Karpas-422 (cell line): Measurements from ENCODE around the gene ANO10. TPM values are rescaled to one million over a fixed set of nuclear protein-coding genes. Genes with fewer than 3 reads are reported as not detected.
A peak's percentile ranks its signal among the peaks of the same experiment; 100 is the strongest.

Experiments used
- DNase-seq: peaks from one replicate; pipeline ENCODE4 v3.0.0-alpha.2; 2015
- H2AFZ ChIP-seq: fragments of 200-600 bp; sonication (generic); 2 replicates; pipeline ENCODE4 v1.6.1; 2014; ENCODE audit warnings: antibody characterized with exemption, low read length, mixed read lengths
- H3K27ac ChIP-seq: fragments of 200-600 bp; sonication (generic); 2 replicates; pipeline ENCODE4 v1.5.1; 2014; ENCODE audit warnings: mild to moderate bottlenecking, low read length, moderate library complexity
- H3K27me3 ChIP-seq: fragments of 200-600 bp; sonication (generic); 2 replicates; pipeline ENCODE4 v1.6.1; 2014; ENCODE audit warnings: low read length, mixed read lengths
- H3K36me3 ChIP-seq: fragments of 200-600 bp; sonication (generic); 2 replicates; pipeline ENCODE4 v1.6.1; 2014; ENCODE audit warnings: low read length, mixed read lengths; ENCODE audit not compliant: insufficient read depth
- H3K4me1 ChIP-seq: fragments of 200-600 bp; sonication (generic); 2 replicates; pipeline ENCODE4 v1.6.1; 2014; ENCODE audit warnings: mild to moderate bottlenecking, low read length, mixed read lengths
- H3K4me2 ChIP-seq: fragments of 200-600 bp; sonication (generic); 2 replicates; pipeline ENCODE4 v1.6.1; 2014; ENCODE audit warnings: low read length, low read depth, mild to moderate bottlenecking; ENCODE audit not compliant: poor library complexity, severe bottlenecking
- H3K4me3 ChIP-seq: fragments of 200-600 bp; sonication (generic); 2 replicates; pipeline ENCODE4 v1.5.1; 2014; ENCODE audit warnings: mild to moderate bottlenecking, antibody characterized with exemption, low read length, mixed read lengths
- H3K79me2 ChIP-seq: fragments of 200-600 bp; sonication (generic); 2 replicates; pipeline ENCODE4 v1.6.1; 2014; ENCODE audit warnings: mild to moderate bottlenecking, low read length, mixed read lengths
- H3K9ac ChIP-seq: fragments of 200-600 bp; sonication (generic); 2 replicates; pipeline ENCODE4 v1.6.0; 2014; ENCODE audit warnings: low read length
- H3K9me2 ChIP-seq: fragments of 200-600 bp; sonication (generic), shearing (Covaris generic); replicated peaks from 2 replicates; pipeline ENCODE4 v1.6.0; 2014; ENCODE audit warnings: mild to moderate bottlenecking, low read length, moderate library complexity; ENCODE audit not compliant: insufficient read depth
- H3K9me3 ChIP-seq: fragments of 300-700, 200-600 bp; sonication (generic); 2 replicates; pipeline ENCODE4 v1.6.1; 2014; ENCODE audit warnings: low read length, mixed read lengths
- H4K20me1 ChIP-seq: fragments of 200-600 bp; sonication (generic); 2 replicates; pipeline ENCODE4 v1.6.1; 2014; ENCODE audit warnings: mild to moderate bottlenecking, antibody characterized with exemption, low read length, low read depth; ENCODE audit not compliant: insufficient read depth
- total RNA-seq: library from RNA; depleted of rRNA; stranded (reverse); fragments of >200 nt; shearing (Covaris generic); gene quantifications from 2 replicates; pipeline ENCODE4 v1.2.3, GENCODE V29; 2014; ENCODE audit warnings: low replicate concordance

Gene ANO10
- total RNA-seq, 1 experiment from 2014 or later: 3.2 TPM

DNA sequence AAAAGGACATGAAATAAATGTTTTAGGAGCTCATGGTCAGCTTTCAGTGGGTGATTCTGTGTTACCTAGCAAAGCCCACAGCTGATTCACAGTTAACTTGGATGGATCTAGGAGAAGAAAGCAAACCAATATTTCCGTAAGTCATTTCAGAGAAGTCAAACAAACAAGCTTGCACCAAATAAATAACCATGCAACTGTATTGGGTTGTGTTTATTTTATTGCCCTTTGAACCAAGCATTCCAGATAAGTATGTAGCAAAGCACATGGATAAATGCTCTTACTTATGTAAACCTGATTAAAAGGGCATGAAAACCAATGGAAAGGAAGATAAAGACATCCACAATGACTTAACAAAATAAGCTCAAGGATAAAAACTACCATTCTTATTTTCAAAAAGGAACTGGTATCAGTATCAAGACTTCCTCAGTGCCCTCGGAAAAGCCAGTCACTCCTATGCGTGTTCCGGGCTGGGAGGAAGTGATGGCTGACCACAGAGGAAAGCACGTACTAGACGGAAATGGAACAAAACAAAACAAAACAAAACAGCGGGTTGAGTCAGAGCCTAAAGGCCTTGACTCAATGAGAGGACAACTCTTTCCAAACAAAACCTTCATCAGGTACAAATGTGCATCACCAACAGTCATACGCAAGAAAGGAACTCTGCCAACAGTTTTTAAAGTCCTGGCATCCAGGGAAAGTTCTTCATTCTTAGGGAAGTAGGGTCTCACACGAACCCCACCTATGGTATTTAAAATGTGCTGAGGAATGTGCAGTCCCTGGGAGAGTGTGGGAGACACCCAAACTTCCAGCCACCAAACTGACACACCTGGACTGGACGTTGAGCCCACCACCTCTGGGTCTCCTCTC, 232.2 kb downstream of the ANO10 start:
- Histone ChIP-seq H3K9me3 (no peaks in the 10 kb centered on the region), H3K4me3 (no peak overlapping the region), H3K4me1 (no peaks in the 10 kb centered on the region), H3K9me2 (no peaks in the 10 kb centered on the region), H2AFZ (no peak overlapping the region), H3K36me3 (no peaks in the 10 kb centered on the region), H3K4me2 (no peak overlapping the region), H3K79me2 (no peaks in the 10 kb centered on the region), H3K27me3 (no peaks in the 10 kb centered on the region), H3K9ac (no peak overlapping the region), H3K27ac (no peak overlapping the region), H4K20me1 (no peaks in the 10 kb centered on the region)
- DNase-seq: no peak

GRCh38 chr3:43388915-43389314, 232.9 kb downstream of the ANO10 start:
- Histone ChIP-seq H3K9me3 (no peaks in the 10 kb centered on the region), H3K4me3 (no peak overlapping the region), H3K9me2 (no peaks in the 10 kb centered on the region), H3K36me3 (no peaks in the 10 kb centered on the region), H3K4me2 (no peak overlapping the region), H3K9ac (no peak overlapping the region), H3K27ac (no peak overlapping the region), H3K27me3 (no peaks in the 10 kb centered on the region), H2AFZ (no peak overlapping the region), H4K20me1 (no peaks in the 10 kb centered on the region), H3K4me1 (no peaks in the 10 kb centered on the region), H3K79me2 (no peaks in the 10 kb centered on the region)
- no peak for DNase-seq

- no peaks in the 10 kb centered on the region for H3K79me2 ChIP-seq
- no peaks in the 10 kb centered on the region for H3K27me3 ChIP-seq
- no peaks in the 10 kb centered on the region for H4K20me1 ChIP-seq
- H3K9me3 ChIP-seq: no peaks in the 10 kb centered on the region
- H3K9ac ChIP-seq: no peak overlapping the region
- no peaks in the 10 kb centered on the region for H3K4me1 ChIP-seq
- H3K4me3 ChIP-seq: no peak overlapping the region
- H3K4me2 ChIP-seq: no peak overlapping the region
- DNase-seq: no peak
- H3K36me3 ChIP-seq: no peaks in the 10 kb centered on the region
- H3K27ac ChIP-seq: no peak overlapping the region
- no peaks in the 10 kb centered on the region for H3K9me2 ChIP-seq
- H2AFZ ChIP-seq: no peak overlapping the region
These were observed 233.6 kb downstream of the ANO10 start for GRCh38 chr3:43388175-43388574.

DNA sequence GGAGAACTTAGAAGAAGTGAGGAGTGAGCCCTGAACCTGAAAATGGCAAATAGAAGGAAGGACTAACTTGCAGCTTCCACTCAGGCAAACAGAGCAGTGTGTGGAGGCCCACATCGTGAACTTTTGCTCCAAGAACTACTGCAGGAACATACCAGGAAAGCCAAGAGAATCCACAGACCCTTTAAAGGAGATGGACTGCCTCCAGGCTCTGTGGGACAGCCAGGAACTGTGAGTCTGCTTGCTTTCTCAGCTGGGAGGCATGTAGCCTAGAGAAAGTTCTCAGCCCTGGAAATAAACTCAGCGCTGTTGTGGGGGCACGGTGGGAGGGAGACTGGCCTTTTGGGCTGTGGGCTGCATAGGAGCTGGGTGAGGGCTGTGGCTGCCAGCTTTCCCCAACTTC, 242.5 kb downstream of the ANO10 start:
- no peak overlapping the region for H2AFZ ChIP-seq
- H3K9ac ChIP-seq: no peak overlapping the region
- H3K9me2 ChIP-seq: no peaks in the 10 kb centered on the region
- no peak overlapping the region for H3K4me2 ChIP-seq
- no peak overlapping the region for H3K27ac ChIP-seq
- no peak overlapping the region for H3K4me3 ChIP-seq
- H3K36me3 ChIP-seq: no peaks in the 10 kb centered on the region
- no peaks in the 10 kb centered on the region for H3K9me3 ChIP-seq
- H4K20me1 ChIP-seq: no peaks in the 10 kb centered on the region
- no peak for DNase-seq
- H3K4me1 ChIP-seq: no peaks in the 10 kb centered on the region
- no peaks in the 10 kb centered on the region for H3K27me3 ChIP-seq
- H3K79me2 ChIP-seq: no peaks in the 10 kb centered on the region

- Histone ChIP-seq H3K9me3 (no peaks in the 10 kb centered on the region), H3K36me3 (no peaks in the 10 kb centered on the region), H3K9me2 (no peaks in the 10 kb centered on the region), H2AFZ (no peak overlapping the region), H3K4me2 (no peak overlapping the region), H3K27ac (no peak overlapping the region), H4K20me1 (no peaks in the 10 kb centered on the region), H3K4me1 (no peaks in the 10 kb centered on the region), H3K79me2 (no peaks in the 10 kb centered on the region), H3K27me3 (no peaks in the 10 kb centered on the region), H3K4me3 (no peak overlapping the region), H3K9ac (no peak overlapping the region)
- peak; percentile 86 for DNase-seq
These were observed 243.5 kb downstream of the ANO10 start for GRCh38 chr3:43378066-43378935.

DNA sequence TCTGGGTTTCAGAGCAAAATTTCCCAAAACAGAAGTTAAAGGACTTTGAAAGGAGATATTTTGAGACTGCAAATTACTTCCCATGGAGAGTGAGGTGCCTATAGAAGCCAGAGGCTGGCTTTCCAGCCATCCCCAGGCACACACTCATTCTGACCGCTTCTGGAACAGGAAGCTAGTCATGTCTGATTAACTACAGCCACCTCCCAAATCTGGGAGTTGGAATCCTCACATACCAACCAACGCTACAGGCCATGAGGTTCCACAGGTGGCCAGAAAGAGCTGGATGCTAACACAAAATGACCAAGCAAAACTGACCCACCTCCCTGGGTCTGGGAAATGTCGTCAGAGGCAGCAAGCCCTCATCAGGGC, 248.3 kb downstream of the ANO10 start:
- Histone ChIP-seq H3K27me3 (no peaks in the 10 kb centered on the region), H3K4me2 (no peak overlapping the region), H3K4me3 (no peak overlapping the region), H3K27ac (no peak overlapping the region), H3K36me3 (no peaks in the 10 kb centered on the region), H3K9me2 (no peaks in the 10 kb centered on the region), H2AFZ (no peak overlapping the region), H4K20me1 (no peaks in the 10 kb centered on the region), H3K4me1 (no peaks in the 10 kb centered on the region), H3K9me3 (no peaks in the 10 kb centered on the region), H3K9ac (no peak overlapping the region), H3K79me2 (no peaks in the 10 kb centered on the region)
- no peak for DNase-seq

- Histone ChIP-seq H3K9me3 (no peaks in the 10 kb centered on the region), H3K9ac (no peak overlapping the region), H3K27me3 (no peaks in the 10 kb centered on the region), H3K4me2 (no peak overlapping the region), H3K79me2 (no peaks in the 10 kb centered on the region), H3K4me1 (no peaks in the 10 kb centered on the region), H3K4me3 (no peak overlapping the region), H3K27ac (no peak overlapping the region), H4K20me1 (no peaks in the 10 kb centered on the region), H3K36me3 (no peaks in the 10 kb centered on the region), H2AFZ (no peak overlapping the region), H3K9me2 (no peaks in the 10 kb centered on the region)
- no peak for DNase-seq
These were observed 248.8 kb downstream of the ANO10 start for GRCh38 chr3:43372809-43373559.
